ENCODE measurements around the gene PPP1R26.

- TF ChIP-seq ARID3A (IDR thresholded peaks at IDR 0.05; ENCODE audit: low read depth, low read length) (no peak), NR2F1 (CRISPR knock-in tag; IDR thresholded peaks at IDR 0.05) (no peak), ZNF329 (CRISPR knock-in tag; IDR thresholded peaks at IDR 0.05; ENCODE audit: low read depth) (no peak), KDM4B (CRISPR knock-in tag; IDR thresholded peaks at IDR 0.05) (no peak)
- TF ChIP-seq, protein P1, sequence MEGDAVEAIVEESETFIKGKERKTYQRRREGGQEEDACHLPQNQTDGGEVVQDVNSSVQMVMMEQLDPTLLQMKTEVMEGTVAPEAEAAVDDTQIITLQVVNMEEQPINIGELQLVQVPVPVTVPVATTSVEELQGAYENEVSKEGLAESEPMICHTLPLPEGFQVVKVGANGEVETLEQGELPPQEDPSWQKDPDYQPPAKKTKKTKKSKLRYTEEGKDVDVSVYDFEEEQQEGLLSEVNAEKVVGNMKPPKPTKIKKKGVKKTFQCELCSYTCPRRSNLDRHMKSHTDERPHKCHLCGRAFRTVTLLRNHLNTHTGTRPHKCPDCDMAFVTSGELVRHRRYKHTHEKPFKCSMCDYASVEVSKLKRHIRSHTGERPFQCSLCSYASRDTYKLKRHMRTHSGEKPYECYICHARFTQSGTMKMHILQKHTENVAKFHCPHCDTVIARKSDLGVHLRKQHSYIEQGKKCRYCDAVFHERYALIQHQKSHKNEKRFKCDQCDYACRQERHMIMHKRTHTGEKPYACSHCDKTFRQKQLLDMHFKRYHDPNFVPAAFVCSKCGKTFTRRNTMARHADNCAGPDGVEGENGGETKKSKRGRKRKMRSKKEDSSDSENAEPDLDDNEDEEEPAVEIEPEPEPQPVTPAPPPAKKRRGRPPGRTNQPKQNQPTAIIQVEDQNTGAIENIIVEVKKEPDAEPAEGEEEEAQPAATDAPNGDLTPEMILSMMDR (CRISPR knock-in tag; IDR thresholded peaks at IDR 0.05), result no peak
These were observed 29.9 kb downstream of the PPP1R26 start for GRCh38 chr9:135509458-135509857.

Data from HepG2 (cell line).